Mesenchymal stem cell (in vitro differentiated cells and primary cell): ENCODE data around the gene UTP3.
"Not testable (repeated sequence)": the region's sequence is repeated elsewhere in the genome, so short reads cannot be mapped to it uniquely, and the experiment has no call there.

Source experiments
- DNase-seq: peaks from one replicate; pipeline ENCODE4 v3.0.0-alpha.2; 2013
- H2AFZ ChIP-seq: one replicate; pipeline ENCODE4 v1.6.1; 2013; ENCODE audit warnings: low read depth, mild to moderate bottlenecking, control low read depth, inconsistent platforms, low read length, moderate library complexity
- H2AK5ac ChIP-seq: 2 replicates; pipeline ENCODE4 v1.6.1; 2013; ENCODE audit warnings: low read length, moderate library complexity, mild to moderate bottlenecking, inconsistent platforms; ENCODE audit not compliant: severe bottlenecking
- H2BK120ac ChIP-seq: one replicate; pipeline ENCODE4 v1.6.1; 2013; ENCODE audit warnings: low read depth, mild to moderate bottlenecking, inconsistent platforms, low read length, moderate library complexity
- H2BK12ac ChIP-seq, 2 experiments: one replicate each; pipeline ENCODE4 v1.6.1; 2013; ENCODE audit warnings: inconsistent platforms in 2 of 2, low read length in 2 of 2, mild to moderate bottlenecking in 2 of 2, moderate library complexity in 2 of 2, control low read depth in 1 of 2
- H2BK15ac ChIP-seq: one replicate; pipeline ENCODE4 v1.6.1; 2013; ENCODE audit warnings: mild to moderate bottlenecking, low read depth, inconsistent platforms; ENCODE audit not compliant: poor library complexity, severe bottlenecking
- H2BK5ac ChIP-seq: 2 replicates; pipeline ENCODE4 v1.6.1; 2013; ENCODE audit warnings: low read depth, mild to moderate bottlenecking, low read length, control low read depth, inconsistent platforms; ENCODE audit not compliant: poor library complexity, severe bottlenecking
- H3K14ac ChIP-seq, 2 experiments: one replicate each; pipeline ENCODE4 v1.6.1; 2013; ENCODE audit warnings: inconsistent platforms in 2 of 2, low read length in 2 of 2, control low read depth in 1 of 2, mild to moderate bottlenecking in 1 of 2, moderate library complexity in 1 of 2
- H3K18ac ChIP-seq, 2 experiments: one replicate each; pipeline ENCODE4 v1.6.1; 2013; ENCODE audit warnings: inconsistent platforms in 2 of 2, low read length in 2 of 2, control low read depth in 1 of 2, low read depth in 1 of 2, mild to moderate bottlenecking in 1 of 2
- H3K23ac ChIP-seq, 2 experiments: one replicate each; pipeline ENCODE4 v1.6.1; 2013; ENCODE audit warnings: inconsistent platforms in 2 of 2, low read length in 2 of 2, mild to moderate bottlenecking in 2 of 2, moderate library complexity in 2 of 2, control low read depth in 1 of 2
- H3K27ac ChIP-seq: 2 replicates; pipeline ENCODE4 v1.5.1; 2013; ENCODE audit warnings: mild to moderate bottlenecking, moderate library complexity, low read length, control low read depth, inconsistent platforms; ENCODE audit not compliant: poor library complexity, severe bottlenecking
- H3K27me3 ChIP-seq, 2 experiments: 2 replicates each; pipeline versions ENCODE4 v1.6.1 to v1.7.0; 2013; ENCODE audit warnings: low read length in 2 of 2, mild to moderate bottlenecking in 2 of 2, moderate library complexity in 2 of 2, control low read depth in 1 of 2, inconsistent platforms in 1 of 2; ENCODE audit not compliant: control insufficient read depth in 1 of 2, insufficient read depth in 1 of 2
- H3K36me3 ChIP-seq, 2 experiments: 2 replicates each; pipeline versions ENCODE4 v1.6.1 to v1.7.0; 2013; ENCODE audit warnings: low read length in 2 of 2, control low read depth in 1 of 2, inconsistent platforms in 1 of 2, low read depth in 1 of 2, mild to moderate bottlenecking in 1 of 2; ENCODE audit not compliant: insufficient read depth in 2 of 2, control insufficient read depth in 1 of 2
- H3K4ac ChIP-seq, 2 experiments: one replicate each; pipeline ENCODE4 v1.6.1; 2013; ENCODE audit warnings: inconsistent platforms in 2 of 2, low read length in 2 of 2, mild to moderate bottlenecking in 2 of 2, moderate library complexity in 2 of 2, control low read depth in 1 of 2, low read depth in 1 of 2
- H3K4me1 ChIP-seq: 2 replicates; pipeline ENCODE4 v1.6.1; 2013; ENCODE audit warnings: low read depth, low read length, control low read depth; ENCODE audit not compliant: control insufficient read depth, insufficient read depth
- H3K4me2 ChIP-seq: 2 replicates; pipeline ENCODE4 v1.6.1; 2013; ENCODE audit warnings: low read length, mild to moderate bottlenecking, inconsistent platforms; ENCODE audit not compliant: poor library complexity, severe bottlenecking
- H3K4me3 ChIP-seq, 2 experiments: 2 replicates each; pipeline versions ENCODE4 v1.5.1 to v1.7.0; 2013; ENCODE audit warnings: low read length in 2 of 2, mild to moderate bottlenecking in 2 of 2, control low read depth in 1 of 2, low read depth in 1 of 2; ENCODE audit not compliant: insufficient read depth in 1 of 2
- H3K79me1 ChIP-seq: replicated peaks from 2 replicates; pipeline ENCODE4 v1.6.1; 2013; ENCODE audit warnings: mild to moderate bottlenecking, control low read depth, low read length, inconsistent platforms; ENCODE audit not compliant: poor library complexity, severe bottlenecking
- H3K9ac ChIP-seq: 2 replicates; pipeline ENCODE4 v1.7.0; 2013; ENCODE audit warnings: mild to moderate bottlenecking, low read length, moderate library complexity
- H3K9me3 ChIP-seq: 2 replicates; pipeline ENCODE4 v1.7.0; 2013; ENCODE audit warnings: mild to moderate bottlenecking, low read length; ENCODE audit not compliant: control insufficient read depth
- H4K8ac ChIP-seq: one replicate; pipeline ENCODE4 v1.6.1; 2013; ENCODE audit warnings: inconsistent platforms, mild to moderate bottlenecking, low read length, moderate library complexity
- H4K91ac ChIP-seq: one replicate; pipeline ENCODE4 v1.6.1; 2013; ENCODE audit warnings: mild to moderate bottlenecking, low read length, inconsistent platforms
- WGBS: methylation state at CpG from one replicate; pipeline ENCODE4 v1.1.7; 2013; ENCODE audit warnings: mixed read lengths; 5-methylcytosine and 5-hydroxymethylcytosine counted together

The UTP3 gene

GRCh38 chr4:70694633-70695032 lies 6.3 kb downstream of the UTP3 start:
- H3K4me2 ChIP-seq, H3K14ac ChIP-seq, H3K27me3 ChIP-seq, H4K91ac ChIP-seq, H2BK12ac ChIP-seq, H2BK15ac ChIP-seq, H3K4me1 ChIP-seq, H2BK120ac ChIP-seq, H3K18ac ChIP-seq, DNase-seq, H2AK5ac ChIP-seq, H3K27ac ChIP-seq, H2AFZ ChIP-seq, H3K4me3 ChIP-seq, H2BK5ac ChIP-seq, H4K8ac ChIP-seq, H3K4ac ChIP-seq, H3K9me3 ChIP-seq, H3K9ac ChIP-seq, H3K23ac ChIP-seq, H3K79me1 ChIP-seq: not testable (repeated sequence)
- 98% methylated on average over 7 of the region's 7 CpGs for WGBS
- peaks cover 0 to 30% of the 10 kb centered on the region in 2 experiments for H3K36me3 ChIP-seq

DNA sequence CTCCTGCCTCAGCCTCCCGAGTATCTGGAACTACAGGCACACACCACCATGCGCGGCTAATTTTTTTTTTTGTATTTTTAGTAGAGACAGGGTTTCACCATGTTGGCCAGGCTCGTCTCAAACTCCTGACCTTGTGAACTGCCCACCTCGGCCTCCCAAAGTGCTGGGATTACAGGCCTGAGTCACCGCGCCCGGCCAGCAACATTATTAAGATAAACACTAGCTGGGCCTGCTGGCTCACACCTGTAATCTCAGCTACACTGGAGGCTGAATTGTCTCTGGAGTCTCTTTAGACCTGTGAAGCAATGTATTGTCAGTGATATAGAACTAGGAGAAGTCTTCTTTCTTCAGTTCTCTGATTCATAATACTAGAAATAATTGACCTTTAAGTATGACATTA lies 10.1 kb downstream of the UTP3 start:
- H3K14ac ChIP-seq: not testable (repeated sequence)
- WGBS: 78% methylated on average over 8 of the region's 8 CpGs

DNA sequence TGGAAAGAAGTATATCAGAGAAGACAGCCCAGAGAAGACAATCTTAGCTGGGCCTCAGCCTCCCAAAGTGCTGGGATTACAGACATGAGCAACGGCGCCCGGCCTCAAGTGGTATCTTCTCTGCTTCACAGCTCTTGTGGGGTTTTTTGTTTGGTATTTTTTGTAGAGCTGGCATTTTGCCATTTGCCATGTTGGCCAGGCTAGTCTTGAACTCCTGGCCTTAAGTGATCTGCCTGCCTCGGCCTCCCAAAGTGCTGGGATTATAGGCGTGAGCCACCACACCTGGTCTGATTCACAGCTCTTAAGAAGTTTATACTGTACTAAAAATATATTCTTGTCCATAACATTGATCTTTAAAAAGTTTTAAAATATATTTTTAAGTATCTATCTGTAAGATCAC lies 12.4 kb downstream of the UTP3 start:
- no peak overlapping the region for H3K9ac ChIP-seq
- H3K4ac ChIP-seq: no peak overlapping the region
- H2AK5ac ChIP-seq: no peak overlapping the region
- H3K79me1 ChIP-seq: no peaks in the 10 kb centered on the region
- H3K36me3 ChIP-seq: peaks cover 0 to 3% of the 10 kb centered on the region in 2 experiments
- DNase-seq: no peak
- no peak overlapping the region for H3K18ac ChIP-seq
- H3K4me1 ChIP-seq: no peaks in the 10 kb centered on the region
- no peak overlapping the region for H3K23ac ChIP-seq
- H3K14ac ChIP-seq: no peak overlapping the region
- H2BK120ac ChIP-seq: no peak overlapping the region
- no peak overlapping the region for H2BK5ac ChIP-seq
- 82% methylated on average over 3 of the region's 5 CpGs for WGBS
- no peaks in the 10 kb centered on the region for H3K27me3 ChIP-seq
- H2BK15ac ChIP-seq: no peak overlapping the region
- no peak overlapping the region for H4K91ac ChIP-seq
- H2BK12ac ChIP-seq: no peak overlapping the region
- H2AFZ ChIP-seq: no peak overlapping the region
- H3K4me2 ChIP-seq: no peak overlapping the region
- H3K4me3 ChIP-seq: no peak overlapping the region
- H3K9me3 ChIP-seq: no peaks in the 10 kb centered on the region
- no peak overlapping the region for H4K8ac ChIP-seq
- H3K27ac ChIP-seq: no peak overlapping the region

More for the DNA sequence above, 10.1 kb downstream of the UTP3 start:
- not testable (repeated sequence) for H3K27ac ChIP-seq, H3K4ac ChIP-seq, H4K91ac ChIP-seq, H3K9ac ChIP-seq, H2AFZ ChIP-seq, H3K4me2 ChIP-seq, H3K23ac ChIP-seq, H4K8ac ChIP-seq, H2BK120ac ChIP-seq, H3K9me3 ChIP-seq, H3K4me3 ChIP-seq, H2BK12ac ChIP-seq, DNase-seq, H3K79me1 ChIP-seq, H3K36me3 ChIP-seq, H3K4me1 ChIP-seq, H2BK5ac ChIP-seq, H2BK15ac ChIP-seq, H3K18ac ChIP-seq, H3K27me3 ChIP-seq, H2AK5ac ChIP-seq

DNA sequence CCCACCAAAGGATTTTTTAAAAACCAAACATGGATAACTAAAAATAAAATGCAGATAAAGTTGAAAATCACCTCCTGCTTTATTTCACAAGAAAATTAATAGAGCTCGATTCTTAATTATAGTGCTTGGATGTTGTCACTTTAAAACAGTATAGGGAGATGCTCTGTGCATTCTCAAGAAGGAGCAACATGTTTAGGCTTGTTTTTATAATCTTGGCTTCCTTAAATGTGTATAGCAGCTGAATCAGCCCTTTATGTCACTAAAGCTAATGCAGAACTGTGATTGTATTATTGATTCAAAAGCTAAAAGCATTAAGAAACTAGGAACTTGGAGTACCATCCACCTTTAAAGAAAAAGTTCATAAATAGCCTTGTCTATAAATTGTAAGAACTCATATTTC lies 12.9 kb downstream of the UTP3 start:
- 100% methylated on average over 1 of the region's 1 CpG for WGBS
- no peak overlapping the region for H3K4me2 ChIP-seq
- no peak overlapping the region for H3K4me3 ChIP-seq

More for the DNA sequence above, 12.9 kb downstream of the UTP3 start:
- H3K4ac ChIP-seq: no peak overlapping the region
- H2AK5ac ChIP-seq: no peak overlapping the region
- no peak overlapping the region for H4K8ac ChIP-seq
- no peaks in the 10 kb centered on the region for H3K36me3 ChIP-seq
- H3K23ac ChIP-seq: no peak overlapping the region
- no peak overlapping the region for H3K9ac ChIP-seq
- H2AFZ ChIP-seq: no peak overlapping the region
- no peak overlapping the region for H4K91ac ChIP-seq
- H2BK12ac ChIP-seq: no peak overlapping the region
- H2BK15ac ChIP-seq: no peak overlapping the region
- H3K9me3 ChIP-seq: no peaks in the 10 kb centered on the region
- H3K4me1 ChIP-seq: no peaks in the 10 kb centered on the region
- H3K14ac ChIP-seq: no peak overlapping the region
- H2BK5ac ChIP-seq: no peak overlapping the region
- H2BK120ac ChIP-seq: no peak overlapping the region
- H3K27me3 ChIP-seq: no peaks in the 10 kb centered on the region
- H3K27ac ChIP-seq: no peak overlapping the region
- no peak overlapping the region for H3K18ac ChIP-seq
- H3K79me1 ChIP-seq: no peaks in the 10 kb centered on the region
- DNase-seq: no peak
